Transverse colon (tissue), 4 donors: Measurements from ENCODE around the gene RPL29. TPM values are rescaled to one million over a fixed set of nuclear protein-coding genes. Genes with fewer than 3 reads are reported as not detected.
A peak's percentile ranks its signal among the peaks of the same experiment; 100 is the strongest.

Experiments used
- DNase-seq: peaks from one replicate; pipeline ENCODE4 v3.0.0-alpha.2; 2019
- H3K27ac ChIP-seq, 4 donors: fragments of 200-600 bp; sonication (generic); 2 replicates each; pipeline ENCODE4 v1.5.1; 2016 to 2018; ENCODE audit warnings: inconsistent platforms in 4 of 4
- H3K27me3 ChIP-seq: fragments of 200-600 bp; sonication (generic); 2 replicates; pipeline ENCODE4 v1.5.1; 2017; ENCODE audit warnings: inconsistent platforms
- H3K36me3 ChIP-seq, 4 donors: fragments of 200-600 bp; sonication (generic); 2 replicates each; pipeline ENCODE4 v1.5.1; 2017 to 2019; ENCODE audit warnings: inconsistent platforms in 4 of 4
- H3K4me1 ChIP-seq, 4 donors: fragments of 200-600 bp; sonication (generic); 2 replicates each; pipeline ENCODE4 v1.5.1; 2017 to 2020; ENCODE audit warnings: inconsistent platforms in 4 of 4
- H3K4me3 ChIP-seq, 4 donors: fragments of 200-600 bp; sonication (generic); 1 replicate in 1 of 4; 2 replicates in 3 of 4; pipeline versions ENCODE4 v1.5.1 to v1.6.1; 2017 to 2019; ENCODE audit warnings: inconsistent platforms in 4 of 4
- H3K9me3 ChIP-seq, 2 donors: fragments of 200-600 bp; sonication (generic); 2 replicates each; pipeline ENCODE4 v1.5.1; 2017 to 2019; ENCODE audit warnings: inconsistent platforms in 2 of 2
- CTCF ChIP-seq, 5 experiments: fragments of 200-600 bp in 3 of 5; fragments of 450-650 bp in 2 of 5; sonication (generic) in 3 of 5; IDR thresholded peaks; 1 replicate in 2 of 5; 2 replicates in 3 of 5; pipeline ENCODE4 v1.5.1; 2016 to 2017; ENCODE audit warnings: antibody characterized with exemption in 5 of 5, inconsistent platforms in 3 of 5, mild to moderate bottlenecking in 2 of 5, moderate library complexity in 1 of 5
- EP300 ChIP-seq: sonication (generic); formaldehyde crosslinking; IDR thresholded peaks from one replicate; pipeline ENCODE4 v1.6.1; 2017; ENCODE audit warnings: antibody characterized with exemption, low read depth
- POLR2A ChIP-seq: fragments of 450-650 bp; IDR thresholded peaks from one replicate; pipeline ENCODE4 v1.6.1; 2016; ENCODE audit warnings: antibody characterized with exemption, mild to moderate bottlenecking, moderate library complexity
- POLR2AphosphoS5 ChIP-seq, 3 donors: sonication (generic); formaldehyde crosslinking; IDR thresholded peaks; one replicate each; pipeline ENCODE4 v1.6.1; 2016; ENCODE audit warnings: antibody characterized with exemption in 3 of 3
- WGBS, 2 donors: methylation state at CpG; one replicate each; pipeline ENCODE4 v1.1.5; 2018; ENCODE audit warnings: low coverage in 1 of 2; 5-methylcytosine and 5-hydroxymethylcytosine counted together
- in situ Hi-C, 4 donors: fragments of 200-750 bp; cut with MboI; loops; one replicate each; pipeline versions ENCODE4 v1.15.0 to v1.15.1; 2017; ENCODE audit warnings: low sequenced_read_pairs in 3 of 4, low pct_ligation_motif_present in 1 of 4, low pct_unique_long_range_greater_than_20kb in 1 of 4
- intact Hi-C: fragments of 100-400 bp; cut with DNase I; formaldehyde crosslinking; loops from one replicate; pipeline ENCODE4 v1.15.1; 2023; ENCODE audit warnings: low total_unique reads
- total RNA-seq, 4 donors: library from RNA; depleted of rRNA; stranded (reverse); fragments of >200 nt; gene quantifications; one replicate each; pipeline ENCODE4 v1.1.0, GENCODE V29; 2016

RPL29 gene
- total RNA-seq, 4 donors from 2014 or later = 366 to 1,281 (median 746) TPM

DNA sequence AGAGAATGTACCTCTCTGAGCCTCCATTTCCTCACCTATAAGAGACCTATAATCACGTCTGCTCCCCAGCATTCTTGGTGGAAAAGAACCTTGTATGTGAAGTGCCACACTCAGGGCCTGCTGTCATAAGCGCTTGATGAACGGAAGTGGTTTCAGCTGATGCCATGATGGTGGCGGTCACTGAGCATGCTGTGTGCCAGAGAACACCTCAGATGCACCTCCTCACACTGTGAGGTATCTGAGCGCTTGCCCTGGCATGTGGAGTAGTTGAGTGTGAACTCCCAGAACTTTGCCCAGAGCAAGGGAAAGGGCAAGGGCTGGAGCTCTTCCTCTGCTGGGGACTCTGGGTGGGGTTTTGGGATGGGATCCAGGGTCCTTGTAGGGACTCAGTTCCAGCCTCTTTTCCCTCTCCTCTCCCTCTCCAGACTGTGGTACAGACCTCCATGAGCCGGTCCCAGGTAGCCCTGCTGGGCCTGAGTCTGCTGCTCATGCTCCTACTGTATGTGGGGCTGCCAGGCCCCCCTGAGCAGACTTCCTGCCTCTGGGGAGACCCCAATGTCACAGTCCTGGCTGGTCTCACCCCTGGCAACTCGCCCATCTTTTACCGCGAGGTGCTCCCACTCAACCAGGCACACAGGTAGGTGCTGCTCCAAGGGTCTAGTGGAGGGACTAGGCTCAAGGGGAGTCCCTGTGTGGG, 18.1 kb downstream of the RPL29 start:
- H3K4me3 ChIP-seq = no peak overlapping the region
- no peaks in the 10 kb centered on the region for H3K9me3 ChIP-seq
- no peak overlapping the region for H3K27ac ChIP-seq
- H3K27me3 ChIP-seq = no peaks in the 10 kb centered on the region
- no peak for TF ChIP-seq POLR2AphosphoS5 (IDR thresholded peaks at IDR 0.05)
- no peak for TF ChIP-seq EP300
- no peak for TF ChIP-seq CTCF (IDR thresholded peaks at IDR 0.05)
- TF ChIP-seq POLR2A = no peak
- H3K36me3 ChIP-seq = no peaks in the 10 kb centered on the region
- H3K4me1 ChIP-seq = peaks cover 14 to 47% (median 32%) of the 10 kb centered on the region in 4 donors
- DNase-seq = no peak
- intact Hi-C loops (no loop called here), in situ Hi-C loops (no loop called here)
- 93% methylated on average over 9 of the region's 9 CpGs; no CpG with 5 or more reads in 1 of the 2 donors for WGBS, 2 donors

GRCh38 chr3:51975852-51976549, 19.7 kb downstream of the RPL29 start:
- H3K27me3 ChIP-seq = no peaks in the 10 kb centered on the region
- H3K9me3 ChIP-seq = no peaks in the 10 kb centered on the region
- H3K4me1 ChIP-seq = peaks cover 6 to 36% (median 21%) of the 10 kb centered on the region in 4 donors
- WGBS, 2 donors = 42 to 55% methylated on average over 12 to 46 of the region's 46 CpGs
- in situ Hi-C loops = no loop called here
- H3K27ac ChIP-seq = peak overlapping the region; percentile 95 to 97 (median 96)
- no peaks in the 10 kb centered on the region for H3K36me3 ChIP-seq
- DNase-seq = peak; percentile 75
- intact Hi-C loops = no loop called here
- peak in 1 of 3 donors; percentile 5 for TF ChIP-seq POLR2AphosphoS5 (IDR thresholded peaks at IDR 0.05)
- TF ChIP-seq CTCF (IDR thresholded peaks at IDR 0.05) = peak in 1 of 5 experiments; percentile 12
- TF ChIP-seq POLR2A = no peak
- H3K4me3 ChIP-seq = peak overlapping the region in 3 of 4 donors; percentile 59 to 82 (median 64)

DNA sequence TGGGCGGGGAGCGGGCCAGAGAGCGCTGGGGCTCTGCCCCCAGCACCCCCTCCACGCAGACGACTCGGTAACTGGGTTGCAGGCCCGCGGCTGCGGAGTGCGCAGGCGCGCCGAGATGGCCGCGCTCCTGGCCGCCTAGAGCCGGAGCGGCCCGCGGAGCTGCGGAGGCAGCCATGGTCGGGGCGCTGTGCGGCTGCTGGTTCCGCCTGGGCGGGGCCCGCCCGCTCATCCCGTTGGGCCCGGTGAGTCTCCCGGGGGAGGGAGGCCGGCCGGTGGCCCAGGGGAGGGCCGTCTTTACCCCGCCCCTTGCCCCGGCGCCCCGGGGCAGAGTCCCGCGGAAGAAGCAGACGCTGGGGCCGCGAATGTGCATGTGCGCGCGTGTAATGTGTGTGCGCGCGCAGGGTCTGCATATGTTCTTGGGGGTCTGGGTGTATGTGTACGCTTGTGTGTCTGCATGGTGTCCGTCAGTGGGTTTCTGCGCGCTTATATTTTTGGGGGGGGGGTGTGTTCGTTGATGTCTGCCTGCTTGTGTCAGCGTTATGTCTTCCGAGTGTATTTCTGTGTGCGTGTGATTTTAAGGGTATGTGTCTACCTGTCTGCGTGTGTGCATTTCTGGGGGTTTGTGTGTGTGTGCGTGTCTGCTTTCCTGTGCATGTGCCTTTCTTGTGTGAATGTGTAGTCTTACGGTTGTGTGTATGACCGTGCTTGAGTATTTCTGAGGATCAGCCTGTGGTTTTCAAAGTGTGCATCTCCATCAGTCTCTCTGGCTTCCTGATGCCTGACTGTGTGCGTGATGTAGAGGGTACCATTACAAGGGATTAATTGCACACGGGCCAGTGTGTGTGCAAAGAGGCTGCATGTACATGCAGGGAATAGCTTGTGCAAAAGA, 20.5 kb downstream of the RPL29 start, which contains the start of gene ABHD14A:
ABHD14A (plus strand) TSS at position 102 of the 889 bp plus-strand sequence; CDS start at position 174, 72 bp downstream.
- Histone ChIP-seq H3K4me1 (peaks cover 6 to 32% (median 23%) of the 10 kb centered on the region in 4 donors), H3K27ac (peak within 1 kb of the TSS; percentile 95 to 97 (median 96)), H3K27me3 (no peaks in the 10 kb centered on the region), H3K4me3 (peak within 1 kb of the TSS; percentile 59 to 82 (median 62)), H3K9me3 (no peaks in the 10 kb centered on the region), H3K36me3 (no peaks in the 10 kb centered on the region)
- intact Hi-C loops (no loop called here), in situ Hi-C loops (no loop called here)
- peak; percentile 88 for DNase-seq
- TF ChIP-seq POLR2A = peak; percentile 85
- peak; percentile 42 to 87 (median 85) for TF ChIP-seq POLR2AphosphoS5 (IDR thresholded peaks at IDR 0.05)
- no peak for TF ChIP-seq EP300
- 1 to 8% methylated on average over 2 to 44 of the region's 63 CpGs for WGBS, 2 donors

GRCh38 chr3:51974277-51974962, 21.3 kb downstream of the RPL29 start:
- intact Hi-C loops = no loop called here

More at GRCh38 chr3:51974277-51974962, 21.3 kb downstream of the RPL29 start:
- peak; percentile 46 for DNase-seq
- Histone ChIP-seq H3K27ac (peak overlapping the region; percentile 95 to 97 (median 96)), H3K36me3 (no peaks in the 10 kb centered on the region), H3K4me3 (peak overlapping the region; percentile 59 to 82 (median 62)), H3K9me3 (no peaks in the 10 kb centered on the region), H3K4me1 (peaks cover 6 to 32% (median 23%) of the 10 kb centered on the region in 4 donors), H3K27me3 (no peaks in the 10 kb centered on the region)
- in situ Hi-C loops = no loop called here
- WGBS, 2 donors = 4 to 5% methylated on average over 5 to 25 of the region's 30 CpGs
- TF ChIP-seq POLR2AphosphoS5 (IDR thresholded peaks at IDR 0.05) = no peak
- peak in 3 of 5 experiments; percentile 28 to 48 (median 38) for TF ChIP-seq CTCF (IDR thresholded peaks at IDR 0.05)
